NCI-H2196 treated with DMSO at 0.1 percent for 48 hours (cell line): ENCODE measurements around the gene LRMDA.

Experiments used
- DNase-seq: peaks from one replicate; lab custom pipeline; 2025; ENCODE audit not compliant: unreplicated experiment; lab: John Stamatoyannopoulos, UW

Gene LRMDA

GRCh38 chr10:76009531-76009930 is 578.1 kb downstream of the LRMDA start:
- no peak for DNase-seq

GRCh38 chr10:76010703-76011102 is 579.3 kb downstream of the LRMDA start:
- no peak for DNase-seq

- no peak for DNase-seq
Observed at GRCh38 chr10:76012716-76013327, 581.4 kb downstream of the LRMDA start.

GRCh38 chr10:76015245-76015644 is 583.8 kb downstream of the LRMDA start:
- no peak for DNase-seq

GRCh38 chr10:76017026-76017732 is 585.8 kb downstream of the LRMDA start:
- DNase-seq: no peak

DNA sequence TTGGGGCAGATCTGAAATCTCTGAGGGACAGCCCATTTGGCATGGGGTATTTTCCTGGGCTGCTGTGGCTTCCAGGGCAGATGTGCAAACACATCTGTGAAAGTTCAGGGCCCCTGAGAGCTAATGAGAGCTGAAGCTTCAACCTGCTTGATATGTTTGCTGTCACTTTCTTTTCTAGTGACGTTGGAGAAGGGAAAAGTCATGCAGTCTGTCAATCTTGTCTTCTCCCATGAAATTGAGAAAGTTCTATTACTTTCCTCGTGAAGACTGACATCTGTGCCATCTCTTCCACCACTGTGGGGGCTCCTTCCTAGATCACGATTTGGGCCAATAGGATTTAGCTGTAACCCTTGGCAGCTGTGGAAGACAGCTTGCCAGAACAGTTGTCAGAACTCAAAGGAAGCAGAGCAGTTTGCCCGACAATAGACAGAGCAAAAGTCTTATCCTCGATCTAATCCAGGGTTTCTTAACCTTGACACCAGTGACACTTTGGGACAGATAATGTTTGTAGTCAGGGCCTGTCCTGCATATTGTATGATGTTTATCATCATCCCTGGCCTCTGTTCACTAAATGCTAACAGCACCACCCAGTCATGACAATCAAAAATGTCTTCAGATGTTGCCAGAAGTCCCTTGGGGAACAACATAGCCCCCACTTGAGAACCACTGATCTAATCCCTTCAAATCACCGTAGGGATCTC is 586.5 kb downstream of the LRMDA start:
- DNase-seq: no peak

DNA sequence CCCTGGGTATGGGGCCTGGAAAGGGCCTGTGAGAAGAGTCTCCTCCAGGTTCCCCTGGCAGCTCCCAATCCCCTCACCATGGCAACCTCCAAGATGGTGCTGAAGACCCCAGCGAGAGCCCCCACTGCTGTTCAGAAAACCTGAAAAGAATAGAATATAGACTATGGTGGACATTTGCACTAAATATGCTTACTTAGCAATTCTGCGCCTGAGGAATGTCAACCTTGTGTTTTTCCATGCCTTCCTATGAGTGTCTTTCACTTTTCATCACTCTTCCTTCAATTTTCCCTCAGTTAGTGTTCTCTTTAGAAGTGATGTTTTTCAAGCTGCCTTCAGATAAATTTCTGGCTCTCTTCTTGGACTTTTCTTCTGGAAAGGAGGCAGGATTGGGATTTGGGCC is 589.2 kb downstream of the LRMDA start:
- DNase-seq: no peak

GRCh38 chr10:76021398-76021797 is 590.0 kb downstream of the LRMDA start:
- no peak for DNase-seq

GRCh38 chr10:76022366-76022765 is 590.9 kb downstream of the LRMDA start:
- no peak for DNase-seq

GRCh38 chr10:76023007-76023406 is 591.6 kb downstream of the LRMDA start:
- no peak for DNase-seq

DNA sequence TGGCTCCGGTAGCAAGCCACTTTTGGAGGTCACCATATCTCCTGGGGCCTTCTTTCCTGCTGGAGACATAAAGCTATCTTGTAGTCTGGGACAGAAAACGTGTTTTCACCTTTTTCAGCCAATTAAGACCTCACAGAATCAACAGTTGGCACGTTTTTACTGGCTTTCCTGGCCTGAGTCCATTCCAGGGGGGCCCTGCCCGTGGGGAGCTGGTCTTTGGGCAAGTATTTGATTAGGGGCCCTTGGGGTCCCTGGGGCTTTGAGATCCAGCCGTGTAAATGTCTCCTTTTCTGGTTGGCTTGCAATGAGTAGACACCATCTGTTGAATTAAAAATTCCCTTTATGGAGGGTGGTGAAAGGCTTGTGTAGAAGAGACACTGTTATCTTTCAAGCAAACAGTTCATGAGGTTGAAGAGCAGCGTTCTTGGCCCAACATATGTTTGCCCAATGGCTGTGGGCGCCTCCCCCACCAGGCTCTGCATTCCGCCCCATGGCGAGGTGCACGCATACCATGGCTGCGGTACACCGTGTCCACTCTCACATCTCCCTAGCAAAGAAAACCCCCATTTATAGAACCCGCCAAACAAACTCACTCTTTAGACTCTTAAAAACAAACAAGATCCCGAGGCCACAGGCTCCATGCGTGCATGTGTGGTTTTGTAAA is 593.2 kb downstream of the LRMDA start:
- no peak for DNase-seq

- DNase-seq: no peak
Observed at GRCh38 chr10:76025124-76025477, 593.7 kb downstream of the LRMDA start.

DNA sequence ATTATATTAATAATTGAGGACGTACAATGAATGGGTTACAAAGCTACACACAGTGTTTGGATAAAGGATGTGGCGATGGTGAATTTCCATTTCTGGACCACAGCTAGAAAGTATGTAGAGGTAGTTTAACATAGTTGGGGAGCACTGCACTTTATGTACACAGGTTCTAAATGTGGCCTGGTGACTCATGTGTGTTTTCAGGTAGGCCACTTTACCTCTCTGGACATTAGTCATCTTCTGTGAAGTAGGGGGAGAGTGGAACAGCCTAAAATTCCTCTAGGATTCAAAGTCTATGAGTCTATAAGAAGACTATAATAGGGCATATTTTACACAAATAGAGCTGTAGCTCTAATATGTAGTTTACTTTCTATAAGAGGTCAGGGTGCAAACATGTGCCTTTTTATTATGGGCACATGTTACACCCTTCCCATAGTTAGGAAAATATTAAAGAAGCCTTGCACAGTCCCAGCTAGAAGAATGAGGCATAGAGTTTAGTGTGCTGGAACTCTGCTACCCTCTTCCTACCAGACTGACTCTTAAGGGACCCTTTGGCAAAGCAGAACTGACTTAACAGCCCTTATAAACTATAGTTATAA is 594.9 kb downstream of the LRMDA start:
- no peak for DNase-seq

GRCh38 chr10:76026905-76027304 is 595.5 kb downstream of the LRMDA start:
- no peak for DNase-seq

GRCh38 chr10:76029782-76030181 is 598.4 kb downstream of the LRMDA start:
- DNase-seq: no peak

GRCh38 chr10:76031099-76031498 is 599.7 kb downstream of the LRMDA start:
- DNase-seq: no peak

GRCh38 chr10:76031769-76032699 is 600.6 kb downstream of the LRMDA start:
- DNase-seq: no peak

- DNase-seq: no peak
Observed at GRCh38 chr10:76032700-76033039, 601.2 kb downstream of the LRMDA start.

DNA sequence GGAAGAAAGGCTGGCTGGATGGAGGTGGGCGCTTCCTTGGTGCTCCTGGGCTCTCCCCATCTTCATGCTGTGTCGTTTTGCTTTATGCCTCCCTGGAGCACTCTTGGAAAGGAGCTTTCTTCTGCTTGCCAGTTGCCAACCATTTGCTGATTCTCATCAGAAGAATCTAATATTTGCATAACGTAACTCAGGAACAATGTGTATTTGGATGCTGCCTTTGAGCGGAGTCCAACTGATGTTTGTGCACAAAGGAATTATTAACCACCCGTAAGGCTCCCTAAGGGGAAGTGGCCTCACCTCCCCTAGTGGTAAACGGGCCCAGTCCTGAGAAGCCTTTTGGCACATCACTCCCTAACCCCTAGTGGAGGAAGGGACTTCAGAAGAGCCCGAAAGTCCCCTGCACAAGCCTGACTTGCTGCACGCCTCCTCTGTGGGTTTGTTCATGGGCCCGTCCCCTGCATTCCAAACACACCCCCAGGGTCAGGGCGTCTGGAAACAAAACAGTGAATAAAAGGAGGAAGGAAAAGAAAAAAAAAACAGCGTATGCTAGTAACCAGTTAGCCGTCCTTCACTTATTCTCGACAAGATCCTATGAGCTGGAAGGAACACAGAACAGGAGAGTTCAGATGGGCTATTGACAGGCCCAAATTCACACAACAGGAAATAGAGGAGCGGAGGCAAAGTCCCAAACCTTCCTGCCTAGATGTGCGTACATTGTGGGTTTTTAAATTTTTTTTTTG is 602.2 kb downstream of the LRMDA start:
- no peak for DNase-seq
